GM12878 (cell line): ENCODE measurements around the gene TNFRSF1B. TPM values are rescaled to one million over a fixed set of nuclear protein-coding genes. Genes with fewer than 3 reads are reported as not detected.

Experiments
- ATAC-seq: fragments of 200-7000 bp; cut with Tn5 transposase; 3 replicates; pipeline ENCODE4 v1.9.1; 2020; ENCODE audit warnings: mild to moderate bottlenecking, moderate library complexity
- BruUV-seq: library from RNA; stranded (reverse); fragments of 400-500 nt; replicated peaks from 2 replicates; lab custom pipeline; 2021; lab: Mats Ljungman, UMichigan
- CTCF ChIA-PET: fragments of 300-600 bp; sonication (Branson Sonifier 250); formaldehyde crosslinking; extraction: SDS; loops from one replicate; lab custom pipeline; 2021; ENCODE audit warnings: inconsistent platforms; lab: Yijun Ruan, JAX
- POLR2A ChIA-PET: fragments of 350-600 bp; formaldehyde crosslinking; extraction: SDS; loops from one replicate; lab custom pipeline; 2021; ENCODE audit warnings: inconsistent platforms; lab: Charles Lee
- RAD21 ChIA-PET: fragments of 300-600 bp; sonication (Branson Sonifier 250); formaldehyde crosslinking; loops from one replicate; lab custom pipeline; 2023; ENCODE audit warnings: antibody characterized with exemption; ENCODE audit not compliant: unreplicated experiment; lab: Charles Lee
- SMC1A ChIA-PET: fragments of 300-600 bp; sonication (Branson Sonifier 250); formaldehyde crosslinking; loops from one replicate; lab custom pipeline; 2023; ENCODE audit not compliant: unreplicated experiment, uncharacterized antibody; lab: Charles Lee
- DNase-seq: peaks from one replicate; pipeline ENCODE4 v3.0.0-alpha.2; 2011; ENCODE audit warnings: low read depth, low spot score
- FAIRE-seq: peaks from 3 replicates; lab custom pipeline; 2011; peaks lifted over from hg19 to GRCh38; lab: Jason Lieb, UNC
- H2AFZ ChIP-seq: 2 replicates; pipeline ENCODE4 v1.6.0; 2011; ENCODE audit warnings: low read depth, low read length, control low read depth; ENCODE audit not compliant: control insufficient read depth
- H3K27ac ChIP-seq: 2 replicates; pipeline ENCODE4 v1.5.1; 2011; ENCODE audit warnings: control low read depth; ENCODE audit not compliant: control insufficient read depth, insufficient read depth
- H3K27me3 ChIP-seq, 2 experiments: replicated peaks in 1 of 2; 2 replicates each; pipeline versions ENCODE4 v1.6.0 to v1.6.1; 2011; ENCODE audit warnings: low read length in 1 of 2; ENCODE audit not compliant: control insufficient read depth in 2 of 2, insufficient read depth in 2 of 2
- H3K36me3 ChIP-seq, 2 experiments: 2 replicates each; pipeline ENCODE4 v1.5.1; 2011; ENCODE audit warnings: low read length in 1 of 2; ENCODE audit not compliant: control insufficient read depth in 2 of 2, insufficient read depth in 2 of 2
- H3K4me1 ChIP-seq: 2 replicates; pipeline ENCODE4 v1.6.1; 2011; ENCODE audit warnings: mild to moderate bottlenecking, low read length, moderate library complexity, mixed read lengths; ENCODE audit not compliant: control insufficient read depth, insufficient read depth
- H3K4me2 ChIP-seq: 2 replicates; pipeline ENCODE4 v1.6.0; 2011; ENCODE audit warnings: control low read depth; ENCODE audit not compliant: control insufficient read depth, insufficient read depth
- H3K4me3 ChIP-seq: fragments of 200-600 bp; sonication (generic); 2 replicates; pipeline ENCODE4 v1.5.1; 2016
- H3K79me2 ChIP-seq: 2 replicates; pipeline ENCODE4 v1.6.0; 2011; ENCODE audit warnings: low read length; ENCODE audit not compliant: control insufficient read depth, insufficient read depth
- H3K9ac ChIP-seq: 2 replicates; pipeline ENCODE4 v1.8.0; 2011; ENCODE audit warnings: low read length, control low read depth, mixed read lengths; ENCODE audit not compliant: control insufficient read depth, insufficient read depth
- H3K9me3 ChIP-seq: replicated peaks from 3 replicates; pipeline ENCODE4 v1.5.1; 2011; ENCODE audit warnings: mild to moderate bottlenecking, low read length; ENCODE audit not compliant: control insufficient read depth, insufficient read depth
- H4K20me1 ChIP-seq: 2 replicates; pipeline ENCODE4 v1.6.0; 2011; ENCODE audit not compliant: control insufficient read depth, insufficient read depth
- CREB1 ChIP-seq: IDR thresholded peaks from 2 replicates; pipeline ENCODE4 v1.6.1; 2012; ENCODE audit warnings: low read depth, mild to moderate bottlenecking, inconsistent platforms
- HCFC1 ChIP-seq: fragments of 150-350 bp; IDR thresholded peaks from 2 replicates; pipeline ENCODE4 v1.6.1; 2014; ENCODE audit warnings: low read length
- POLR2A ChIP-seq: IDR thresholded peaks from 2 replicates; pipeline ENCODE4 v1.6.1; 2011; ENCODE audit warnings: low read depth, mild to moderate bottlenecking, low read length
- POLR2AphosphoS2 ChIP-seq: IDR thresholded peaks from 2 replicates; pipeline ENCODE4 v1.6.1; 2011; ENCODE audit warnings: low read depth, mild to moderate bottlenecking, low read length, improper control_type of control experiment, moderate library complexity
- SMAD5 ChIP-seq: IDR thresholded peaks from 2 replicates; pipeline ENCODE4 v1.6.1; 2016; ENCODE audit warnings: antibody characterized with exemption, low read depth
- WGBS: methylation state at CpG from one replicate; pipeline ENCODE4 v1.1.6; 2016; ENCODE audit warnings: low lambda C conversion rate; ENCODE audit not compliant: insufficient replicate concordance, insufficient coverage; ENCODE audit errors: missing lambda C conversion rate; 5-methylcytosine and 5-hydroxymethylcytosine counted together
- in situ Hi-C: fragments of 300-500 bp; cut with MboI; formaldehyde crosslinking; loops from 9 replicates; pipeline ENCODE4 v1.14.3; 2018; ENCODE audit warnings: mixed read lengths
- intact Hi-C: fragments of 100-400 bp; cut with micrococcal nuclease; formaldehyde crosslinking; loops from one replicate; pipeline ENCODE4 v1.14.2; 2022; ENCODE audit not compliant: unreplicated experiment
- polyA plus RNA-seq, 11 experiments: library from polyadenylated mRNA; depleted of rRNA in 4 of 11; unstranded in 6 of 11; stranded (reverse) in 5 of 11; fragments of >200 nt; fragmentation: Nextera tagmentation in 4 of 11; fragmentation: Illumina TruSeq in 1 of 11; extraction: Ambion mirVana in 4 of 11; extraction: Trizol in 1 of 11; gene quantifications; 1 replicate in 1 of 11; 2 replicates in 10 of 11; pipeline versions ENCODE4 v1.2.1 to v1.2.3, GENCODE V29; 2011 to 2016; ENCODE audit warnings: inconsistent platforms in 2 of 11, missing spikeins in 2 of 11, low read depth in 1 of 11
- total RNA-seq, 4 experiments: library from RNA; depleted of rRNA in 3 of 4; stranded (reverse); fragments of >200 nt in 3 of 4; fragmentation: Illumina TruSeq in 1 of 4; extraction: Trizol in 1 of 4; gene quantifications; 2 replicates each; pipeline versions ENCODE4 v1.2.1 to v1.2.3, GENCODE V29; 2013 to 2021
- TF ChIP-seq, protein P1 (sequence below): IDR thresholded peaks from 2 replicates; pipeline ENCODE4 v1.6.1; 2012; ENCODE audit warnings: improper control_type of control experiment, low read depth, low read length; ENCODE audit not compliant: insufficient replicate concordance
- TF ChIP-seq, protein P2 (sequence below): fragments of 450-650 bp; IDR thresholded peaks from 2 replicates; pipeline ENCODE4 v1.6.1; 2017; ENCODE audit warnings: antibody characterized with exemption, mild to moderate bottlenecking, moderate library complexity

Gene TNFRSF1B
- total and polyA plus RNA-seq, 10 of the 15 experiments (the other 5 are each of a cell fraction or from before 2014, with no cell fraction given), result 10.1 to 87.2 (median 37.3) TPM

- Histone ChIP-seq H3K27ac (no peak overlapping the region), H3K9me3 (no peaks in the 10 kb centered on the region), H3K27me3 (no peaks in the 10 kb centered on the region), H3K4me3 (no peak overlapping the region), H4K20me1 (no peaks in the 10 kb centered on the region; the same call in 1 of the 2 replicates), H3K4me2 (no peak overlapping the region), H3K79me2 (no peaks in the 10 kb centered on the region), H2AFZ (no peak overlapping the region), H3K36me3 (peaks cover 27 to 48% of the 10 kb centered on the region in 2 experiments), H3K4me1 (no peaks in the 10 kb centered on the region)
- in situ Hi-C loops, result no loop called here
- CTCF ChIA-PET, result interaction anchor here (1.0 to 6.6 kb wide), 6 partner anchors 48 to 151 kb away, joined by 3 to 161 read pairs (median 4); no protein-coding TSS in a partner anchor
- FAIRE-seq, result no peak
- BruUV-seq, result no TSS peak
- RAD21 ChIA-PET, result interaction anchor here (0.8 to 2.0 kb wide), 4 partner anchors 45 to 157 kb away, joined by 3 to 5 read pairs (median 3); partner anchors contain the start of gene TNFRSF1B
- intact Hi-C loops, result loop anchor here (10.0 kb wide), 1 partner anchor 503 kb away; no protein-coding TSS in a partner anchor
- ATAC-seq, result no peak
- no peak for DNase-seq
- TF ChIP-seq POLR2A (peak; percentile 27; the same call in 1 of the 2 replicates), SMAD5 (no peak), HCFC1 (no peak), CREB1 (no peak), POLR2AphosphoS2 (0 out of 2 replicates have a peak, but pooled peaks have one; percentile 26)
- TF ChIP-seq, protein P1, sequence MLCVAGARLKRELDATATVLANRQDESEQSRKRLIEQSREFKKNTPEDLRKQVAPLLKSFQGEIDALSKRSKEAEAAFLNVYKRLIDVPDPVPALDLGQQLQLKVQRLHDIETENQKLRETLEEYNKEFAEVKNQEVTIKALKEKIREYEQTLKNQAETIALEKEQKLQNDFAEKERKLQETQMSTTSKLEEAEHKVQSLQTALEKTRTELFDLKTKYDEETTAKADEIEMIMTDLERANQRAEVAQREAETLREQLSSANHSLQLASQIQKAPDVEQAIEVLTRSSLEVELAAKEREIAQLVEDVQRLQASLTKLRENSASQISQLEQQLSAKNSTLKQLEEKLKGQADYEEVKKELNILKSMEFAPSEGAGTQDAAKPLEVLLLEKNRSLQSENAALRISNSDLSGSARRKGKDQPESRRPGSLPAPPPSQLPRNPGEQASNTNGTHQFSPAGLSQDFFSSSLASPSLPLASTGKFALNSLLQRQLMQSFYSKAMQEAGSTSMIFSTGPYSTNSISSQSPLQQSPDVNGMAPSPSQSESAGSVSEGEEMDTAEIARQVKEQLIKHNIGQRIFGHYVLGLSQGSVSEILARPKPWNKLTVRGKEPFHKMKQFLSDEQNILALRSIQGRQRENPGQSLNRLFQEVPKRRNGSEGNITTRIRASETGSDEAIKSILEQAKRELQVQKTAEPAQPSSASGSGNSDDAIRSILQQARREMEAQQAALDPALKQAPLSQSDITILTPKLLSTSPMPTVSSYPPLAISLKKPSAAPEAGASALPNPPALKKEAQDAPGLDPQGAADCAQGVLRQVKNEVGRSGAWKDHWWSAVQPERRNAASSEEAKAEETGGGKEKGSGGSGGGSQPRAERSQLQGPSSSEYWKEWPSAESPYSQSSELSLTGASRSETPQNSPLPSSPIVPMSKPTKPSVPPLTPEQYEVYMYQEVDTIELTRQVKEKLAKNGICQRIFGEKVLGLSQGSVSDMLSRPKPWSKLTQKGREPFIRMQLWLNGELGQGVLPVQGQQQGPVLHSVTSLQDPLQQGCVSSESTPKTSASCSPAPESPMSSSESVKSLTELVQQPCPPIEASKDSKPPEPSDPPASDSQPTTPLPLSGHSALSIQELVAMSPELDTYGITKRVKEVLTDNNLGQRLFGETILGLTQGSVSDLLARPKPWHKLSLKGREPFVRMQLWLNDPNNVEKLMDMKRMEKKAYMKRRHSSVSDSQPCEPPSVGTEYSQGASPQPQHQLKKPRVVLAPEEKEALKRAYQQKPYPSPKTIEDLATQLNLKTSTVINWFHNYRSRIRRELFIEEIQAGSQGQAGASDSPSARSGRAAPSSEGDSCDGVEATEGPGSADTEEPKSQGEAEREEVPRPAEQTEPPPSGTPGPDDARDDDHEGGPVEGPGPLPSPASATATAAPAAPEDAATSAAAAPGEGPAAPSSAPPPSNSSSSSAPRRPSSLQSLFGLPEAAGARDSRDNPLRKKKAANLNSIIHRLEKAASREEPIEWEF, result no peak
- TF ChIP-seq, protein P2, sequence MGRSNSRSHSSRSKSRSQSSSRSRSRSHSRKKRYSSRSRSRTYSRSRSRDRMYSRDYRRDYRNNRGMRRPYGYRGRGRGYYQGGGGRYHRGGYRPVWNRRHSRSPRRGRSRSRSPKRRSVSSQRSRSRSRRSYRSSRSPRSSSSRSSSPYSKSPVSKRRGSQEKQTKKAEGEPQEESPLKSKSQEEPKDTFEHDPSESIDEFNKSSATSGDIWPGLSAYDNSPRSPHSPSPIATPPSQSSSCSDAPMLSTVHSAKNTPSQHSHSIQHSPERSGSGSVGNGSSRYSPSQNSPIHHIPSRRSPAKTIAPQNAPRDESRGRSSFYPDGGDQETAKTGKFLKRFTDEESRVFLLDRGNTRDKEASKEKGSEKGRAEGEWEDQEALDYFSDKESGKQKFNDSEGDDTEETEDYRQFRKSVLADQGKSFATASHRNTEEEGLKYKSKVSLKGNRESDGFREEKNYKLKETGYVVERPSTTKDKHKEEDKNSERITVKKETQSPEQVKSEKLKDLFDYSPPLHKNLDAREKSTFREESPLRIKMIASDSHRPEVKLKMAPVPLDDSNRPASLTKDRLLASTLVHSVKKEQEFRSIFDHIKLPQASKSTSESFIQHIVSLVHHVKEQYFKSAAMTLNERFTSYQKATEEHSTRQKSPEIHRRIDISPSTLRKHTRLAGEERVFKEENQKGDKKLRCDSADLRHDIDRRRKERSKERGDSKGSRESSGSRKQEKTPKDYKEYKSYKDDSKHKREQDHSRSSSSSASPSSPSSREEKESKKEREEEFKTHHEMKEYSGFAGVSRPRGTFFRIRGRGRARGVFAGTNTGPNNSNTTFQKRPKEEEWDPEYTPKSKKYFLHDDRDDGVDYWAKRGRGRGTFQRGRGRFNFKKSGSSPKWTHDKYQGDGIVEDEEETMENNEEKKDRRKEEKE, result no peak
- TF ChIP-seq, all 136 proteins: peak for 2
- SMC1A ChIA-PET, result interaction anchor here (0.7 to 7.8 kb wide), 4 partner anchors 18 to 97 kb away, joined by 3 to 191 read pairs (median 3); no protein-coding TSS in a partner anchor
- POLR2A ChIA-PET, result no interaction called here
- WGBS, result 90% methylated on average over 12 of the region's 12 CpGs
- H3K9ac ChIP-seq, result no peak overlapping the region
These were observed 45.4 kb upstream of the TNFRSF1B start for GRCh38 chr1:12121212-12122003.
